Uterus (tissue), 2 donors: Measurements from ENCODE around the gene LKAAEAR1.

ENCODE experiments used
- POLR2A ChIP-seq, 2 donors: fragments of 450-650 bp; IDR thresholded peaks; one replicate each; pipeline ENCODE4 v1.6.1; 2016; ENCODE audit warnings: antibody characterized with exemption in 2 of 2, mild to moderate bottlenecking in 1 of 2, moderate library complexity in 1 of 2
- TF ChIP-seq, protein P1 (sequence below), 4 experiments: fragments of 200-600 bp in 2 of 4; fragments of 450-650 bp in 2 of 4; sonication (generic) in 2 of 4; IDR thresholded peaks; one replicate each; pipeline ENCODE4 v1.5.1; 2016 to 2019; ENCODE audit warnings: antibody characterized with exemption in 4 of 4, mild to moderate bottlenecking in 2 of 4, moderate library complexity in 1 of 4

DNA sequence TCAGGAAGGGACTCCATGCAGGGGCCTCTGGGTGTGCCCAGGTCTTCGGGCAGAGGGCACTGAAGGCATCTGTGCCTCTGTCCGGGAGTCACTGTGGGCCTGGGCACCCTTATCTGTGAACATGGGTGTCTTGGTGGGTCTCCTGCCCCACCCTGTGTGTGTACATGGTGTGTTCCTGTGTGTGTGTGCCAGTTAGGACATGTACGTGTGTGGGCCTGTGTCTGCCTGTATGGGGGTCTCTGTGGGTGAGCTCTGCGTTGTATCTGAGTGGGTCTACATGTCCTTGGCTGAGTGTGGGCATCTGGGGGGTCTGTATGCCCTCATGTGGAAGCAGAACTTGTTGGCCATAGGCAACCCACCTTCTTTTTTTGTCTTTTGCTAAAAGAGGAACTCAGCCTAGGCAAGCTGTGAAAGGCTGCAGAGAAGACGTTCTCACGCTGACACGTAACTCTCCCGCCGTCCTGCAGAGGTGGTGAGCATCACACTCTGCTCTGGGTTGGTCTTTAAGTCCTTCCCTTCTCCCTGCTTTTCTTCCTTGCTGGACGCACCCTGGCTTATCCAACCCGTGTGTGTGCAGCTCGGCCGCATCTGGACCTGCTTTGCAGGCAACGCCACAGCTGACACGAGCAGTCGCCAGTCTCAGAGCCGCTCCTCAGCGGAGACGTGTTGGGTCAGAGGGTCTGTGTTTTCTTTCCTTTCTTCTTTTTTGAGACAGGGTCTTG is 23.7 kb upstream of the LKAAEAR1 start:
- TF ChIP-seq, protein P1, sequence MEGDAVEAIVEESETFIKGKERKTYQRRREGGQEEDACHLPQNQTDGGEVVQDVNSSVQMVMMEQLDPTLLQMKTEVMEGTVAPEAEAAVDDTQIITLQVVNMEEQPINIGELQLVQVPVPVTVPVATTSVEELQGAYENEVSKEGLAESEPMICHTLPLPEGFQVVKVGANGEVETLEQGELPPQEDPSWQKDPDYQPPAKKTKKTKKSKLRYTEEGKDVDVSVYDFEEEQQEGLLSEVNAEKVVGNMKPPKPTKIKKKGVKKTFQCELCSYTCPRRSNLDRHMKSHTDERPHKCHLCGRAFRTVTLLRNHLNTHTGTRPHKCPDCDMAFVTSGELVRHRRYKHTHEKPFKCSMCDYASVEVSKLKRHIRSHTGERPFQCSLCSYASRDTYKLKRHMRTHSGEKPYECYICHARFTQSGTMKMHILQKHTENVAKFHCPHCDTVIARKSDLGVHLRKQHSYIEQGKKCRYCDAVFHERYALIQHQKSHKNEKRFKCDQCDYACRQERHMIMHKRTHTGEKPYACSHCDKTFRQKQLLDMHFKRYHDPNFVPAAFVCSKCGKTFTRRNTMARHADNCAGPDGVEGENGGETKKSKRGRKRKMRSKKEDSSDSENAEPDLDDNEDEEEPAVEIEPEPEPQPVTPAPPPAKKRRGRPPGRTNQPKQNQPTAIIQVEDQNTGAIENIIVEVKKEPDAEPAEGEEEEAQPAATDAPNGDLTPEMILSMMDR (IDR thresholded peaks at IDR 0.05), result no peak
- no peak for TF ChIP-seq POLR2A (IDR thresholded peaks at IDR 0.05)
